DND-41 (cell line): ENCODE data around the gene MRPL36.

ENCODE experiments used
- ATAC-seq: fragments of 200-7000 bp; cut with Tn5 transposase; 3 replicates; pipeline ENCODE4 v1.9.1; 2021; ENCODE audit warnings: low read depth; ENCODE audit not compliant: insufficient read depth
- DNase-seq: peaks from one replicate; pipeline ENCODE4 v3.0.0-alpha.2; 2020
- H2AFZ ChIP-seq: 2 replicates; pipeline ENCODE4 v1.6.0; 2012; ENCODE audit warnings: low read depth, low read length
- H3K27ac ChIP-seq: 2 replicates; pipeline ENCODE4 v1.5.1; 2012; ENCODE audit warnings: low read length, inconsistent platforms
- H3K27me3 ChIP-seq: fragments of 200-600 bp; sonication (generic); 2 replicates; pipeline ENCODE4 v1.6.0; 2012; ENCODE audit warnings: low read length, mild to moderate bottlenecking, inconsistent platforms; ENCODE audit not compliant: insufficient read depth, poor library complexity
- H3K36me3 ChIP-seq: 2 replicates; pipeline ENCODE4 v1.5.1; 2012; ENCODE audit warnings: low read length, inconsistent platforms; ENCODE audit not compliant: insufficient read depth
- H3K4me1 ChIP-seq: 2 replicates; pipeline ENCODE4 v1.5.1; 2012; ENCODE audit warnings: mild to moderate bottlenecking, low read length; ENCODE audit not compliant: insufficient read depth
- H3K4me2 ChIP-seq: 2 replicates; pipeline ENCODE4 v1.6.0; 2012; ENCODE audit warnings: mild to moderate bottlenecking, moderate library complexity, low read length, inconsistent platforms; ENCODE audit not compliant: insufficient read depth
- H3K4me3 ChIP-seq, 2 experiments: fragments of 200-600 bp in 1 of 2; shearing (Covaris generic) in 1 of 2; 2 replicates each; pipeline ENCODE4 v1.5.1; 2012 to 2016; ENCODE audit warnings: inconsistent platforms in 2 of 2, low read length in 2 of 2, mild to moderate bottlenecking in 2 of 2, low read depth in 1 of 2, moderate library complexity in 1 of 2
- H3K79me2 ChIP-seq: 2 replicates; pipeline ENCODE4 v1.6.0; 2012; ENCODE audit warnings: low read length, inconsistent platforms; ENCODE audit not compliant: insufficient read depth
- H3K9ac ChIP-seq: 2 replicates; pipeline ENCODE4 v1.6.0; 2012; ENCODE audit warnings: low read depth, mild to moderate bottlenecking, inconsistent platforms, low read length, moderate library complexity
- H3K9me3 ChIP-seq: 2 replicates; pipeline ENCODE4 v1.5.1; 2012; ENCODE audit warnings: low read length, moderate library complexity, mild to moderate bottlenecking, inconsistent platforms; ENCODE audit not compliant: insufficient read depth, severe bottlenecking
- H4K20me1 ChIP-seq: 2 replicates; pipeline ENCODE4 v1.6.0; 2012; ENCODE audit warnings: low read length; ENCODE audit not compliant: insufficient read depth
- EZH2 ChIP-seq: IDR thresholded peaks from 3 replicates; pipeline ENCODE4 v1.6.1; 2012; ENCODE audit warnings: borderline replicate concordance, low read depth, mild to moderate bottlenecking, moderate library complexity, low read length, inconsistent platforms; ENCODE audit not compliant: severe bottlenecking
- TF ChIP-seq, protein P1 (sequence below): IDR thresholded peaks from 2 replicates; pipeline ENCODE4 v1.5.1; 2012; ENCODE audit warnings: borderline replicate concordance, low read length, moderate library complexity, mild to moderate bottlenecking; ENCODE audit not compliant: poor library complexity, severe bottlenecking; ENCODE audit errors: extremely low read depth

MRPL36 gene

GRCh38 chr5:1810581-1811101 lies 11.0 kb upstream of the MRPL36 start:
- Histone ChIP-seq H3K79me2 (peaks cover 68% of the 10 kb centered on the region), H3K4me3 (no peak overlapping the region), H3K9ac (no peak overlapping the region), H3K4me1 (0 out of 2 replicates have a peak, but pooled peaks cover 7% of the 10 kb centered on the region), H3K27me3 (no peaks in the 10 kb centered on the region), H2AFZ (no peak overlapping the region), H3K36me3 (peaks cover 95% of the 10 kb centered on the region), H3K27ac (no peak overlapping the region), H3K4me2 (no peak overlapping the region), H3K9me3 (no peaks in the 10 kb centered on the region), H4K20me1 (peaks cover 57% of the 10 kb centered on the region)
- no peak for DNase-seq
- no peak for TF ChIP-seq EZH2
- TF ChIP-seq, protein P1, sequence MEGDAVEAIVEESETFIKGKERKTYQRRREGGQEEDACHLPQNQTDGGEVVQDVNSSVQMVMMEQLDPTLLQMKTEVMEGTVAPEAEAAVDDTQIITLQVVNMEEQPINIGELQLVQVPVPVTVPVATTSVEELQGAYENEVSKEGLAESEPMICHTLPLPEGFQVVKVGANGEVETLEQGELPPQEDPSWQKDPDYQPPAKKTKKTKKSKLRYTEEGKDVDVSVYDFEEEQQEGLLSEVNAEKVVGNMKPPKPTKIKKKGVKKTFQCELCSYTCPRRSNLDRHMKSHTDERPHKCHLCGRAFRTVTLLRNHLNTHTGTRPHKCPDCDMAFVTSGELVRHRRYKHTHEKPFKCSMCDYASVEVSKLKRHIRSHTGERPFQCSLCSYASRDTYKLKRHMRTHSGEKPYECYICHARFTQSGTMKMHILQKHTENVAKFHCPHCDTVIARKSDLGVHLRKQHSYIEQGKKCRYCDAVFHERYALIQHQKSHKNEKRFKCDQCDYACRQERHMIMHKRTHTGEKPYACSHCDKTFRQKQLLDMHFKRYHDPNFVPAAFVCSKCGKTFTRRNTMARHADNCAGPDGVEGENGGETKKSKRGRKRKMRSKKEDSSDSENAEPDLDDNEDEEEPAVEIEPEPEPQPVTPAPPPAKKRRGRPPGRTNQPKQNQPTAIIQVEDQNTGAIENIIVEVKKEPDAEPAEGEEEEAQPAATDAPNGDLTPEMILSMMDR, result no peak
- ATAC-seq, result no peak

DNA sequence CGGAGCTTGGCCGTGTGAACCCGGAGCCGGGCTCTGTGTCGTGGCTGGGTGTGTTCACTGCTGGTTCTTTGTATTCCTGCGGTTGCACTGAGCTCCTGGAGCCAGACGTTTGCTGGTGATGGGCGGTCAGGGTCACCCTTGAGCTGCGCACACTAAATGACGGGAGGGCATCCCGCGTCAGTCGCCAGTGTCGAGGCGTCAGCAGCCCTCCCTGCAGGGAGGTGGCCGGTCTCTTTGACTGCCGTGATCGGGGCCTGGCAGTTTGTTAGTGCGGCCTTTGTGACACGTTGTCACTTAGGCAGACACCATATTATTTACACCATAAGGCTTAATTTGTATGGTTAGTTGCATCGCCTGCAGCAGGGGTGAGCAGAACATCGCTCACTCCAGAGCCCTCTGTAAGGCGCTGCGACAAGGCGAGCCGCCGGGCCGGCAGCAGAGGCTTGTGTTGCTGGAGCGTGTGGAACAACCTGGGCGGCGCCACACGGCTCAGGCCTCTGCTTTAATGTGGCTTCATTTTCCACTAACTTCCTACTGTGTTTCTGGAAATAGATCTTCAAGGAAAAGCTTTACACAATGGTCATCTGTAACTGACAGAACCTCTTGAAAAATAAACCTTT lies 9.9 kb upstream of the MRPL36 start:
- no peaks in the 10 kb centered on the region for H3K27me3 ChIP-seq
- H3K27ac ChIP-seq, result no peak overlapping the region
- peaks cover 95% of the 10 kb centered on the region for H3K36me3 ChIP-seq
- H3K4me3 ChIP-seq, result no peak overlapping the region
- ATAC-seq, result no peak
- H3K4me1 ChIP-seq, result peaks cover 10% of the 10 kb centered on the region; the same call in 1 of the 2 replicates
- TF ChIP-seq, protein P1, result no peak
- TF ChIP-seq EZH2, result no peak
- no peaks in the 10 kb centered on the region for H3K9me3 ChIP-seq
- DNase-seq, result no peak
- H3K79me2 ChIP-seq, result peaks cover 79% of the 10 kb centered on the region
- H3K4me2 ChIP-seq, result no peak overlapping the region
- peaks cover 62% of the 10 kb centered on the region for H4K20me1 ChIP-seq
- H2AFZ ChIP-seq, result no peak overlapping the region
- no peak overlapping the region for H3K9ac ChIP-seq

DNA sequence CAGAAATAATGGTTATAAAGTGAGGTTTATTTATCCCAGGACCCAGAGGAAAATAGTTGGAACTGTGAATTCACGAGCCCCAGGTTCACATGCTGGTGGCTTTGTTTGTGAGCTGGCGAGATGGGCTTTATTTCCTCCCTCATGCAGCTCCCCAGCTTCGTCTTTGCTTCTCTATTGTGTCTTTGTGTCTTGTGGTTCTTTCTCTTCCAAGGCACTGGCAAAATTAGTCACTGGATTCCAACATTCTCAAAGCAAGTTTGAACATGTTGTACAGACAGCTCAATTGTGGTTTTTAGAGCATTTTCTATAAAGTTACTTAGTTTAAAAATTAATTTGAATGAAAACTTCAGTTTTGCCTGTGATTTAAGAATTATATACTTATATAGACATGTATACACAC lies 8.8 kb upstream of the MRPL36 start:
- H3K27ac ChIP-seq, result no peak overlapping the region

More for the DNA sequence above, 8.8 kb upstream of the MRPL36 start:
- Histone ChIP-seq H2AFZ (no peak overlapping the region), H3K4me3 (no peak overlapping the region), H3K9me3 (no peaks in the 10 kb centered on the region), H3K4me1 (peaks cover 17% of the 10 kb centered on the region), H3K4me2 (no peak overlapping the region), H3K9ac (no peak overlapping the region), H3K27me3 (no peaks in the 10 kb centered on the region), H3K36me3 (peaks cover 95% of the 10 kb centered on the region), H3K79me2 (peaks cover 88% of the 10 kb centered on the region), H4K20me1 (peaks cover 70% of the 10 kb centered on the region)
- no peak for ATAC-seq
- DNase-seq, result no peak
- TF ChIP-seq, protein P1, result no peak
- no peak for TF ChIP-seq EZH2
